GM23248 (cell line): ENCODE measurements around the gene CES4A. TPM values are rescaled to one million over a fixed set of nuclear protein-coding genes. Genes with fewer than 3 reads are reported as not detected.

Experiments used
- DNase-seq: peaks from one replicate; pipeline ENCODE4 v3.0.0-alpha.2; 2015
- H2AFZ ChIP-seq: fragments of 200-600 bp; sonication (generic); 2 replicates; pipeline ENCODE4 v1.6.1; 2016; ENCODE audit warnings: antibody characterized with exemption
- H3F3A ChIP-seq: fragments of 200-600 bp; sonication (generic); 2 replicates; pipeline ENCODE4 v1.6.1; 2016; ENCODE audit warnings: mild to moderate bottlenecking, antibody characterized with exemption, mixed run types; ENCODE audit not compliant: insufficient read depth
- H3K27ac ChIP-seq: fragments of 200-600 bp; sonication (generic); 2 replicates; pipeline ENCODE4 v1.5.1; 2016; ENCODE audit warnings: mild to moderate bottlenecking
- H3K27me3 ChIP-seq: fragments of 200-600 bp; sonication (generic); replicated peaks from 2 replicates; pipeline ENCODE4 v1.6.1; 2016; ENCODE audit warnings: mild to moderate bottlenecking; ENCODE audit not compliant: insufficient read depth
- H3K36me3 ChIP-seq: fragments of 200-600 bp; sonication (generic); 2 replicates; pipeline ENCODE4 v1.6.1; 2016; ENCODE audit warnings: low read depth, mild to moderate bottlenecking
- H3K4me1 ChIP-seq: fragments of 200-600 bp; sonication (generic); 2 replicates; pipeline ENCODE4 v1.6.1; 2016; ENCODE audit warnings: mild to moderate bottlenecking; ENCODE audit not compliant: insufficient read depth
- H3K4me2 ChIP-seq: fragments of 200-600 bp; sonication (generic); one replicate; pipeline ENCODE4 v1.6.1; 2016; ENCODE audit warnings: mild to moderate bottlenecking; ENCODE audit not compliant: unreplicated experiment
- H3K4me3 ChIP-seq: fragments of 200-600 bp; sonication (generic); 2 replicates; pipeline ENCODE4 v1.5.1; 2016; ENCODE audit warnings: mild to moderate bottlenecking
- H3K79me2 ChIP-seq: fragments of 200-600 bp; sonication (generic); 2 replicates; pipeline ENCODE4 v1.6.1; 2016; ENCODE audit warnings: mild to moderate bottlenecking; ENCODE audit not compliant: insufficient read depth
- H3K9ac ChIP-seq: fragments of 200-600 bp; sonication (generic); 2 replicates; pipeline ENCODE4 v1.6.1; 2016; ENCODE audit warnings: mild to moderate bottlenecking
- H3K9me2 ChIP-seq: fragments of 200-600 bp; sonication (generic); 2 replicates; pipeline ENCODE4 v1.6.1; 2016; ENCODE audit warnings: mixed run types, mild to moderate bottlenecking, moderate library complexity; ENCODE audit not compliant: insufficient read depth
- H3K9me3 ChIP-seq: fragments of 200-600 bp; sonication (generic); one replicate; pipeline ENCODE4 v1.6.1; 2017; ENCODE audit warnings: low read depth
- H4K20me1 ChIP-seq: fragments of 200-600 bp; sonication (generic); 2 replicates; pipeline ENCODE4 v1.6.0; 2016; ENCODE audit not compliant: insufficient read depth
- EZH2 ChIP-seq: fragments of 200-600 bp; sonication (generic); IDR thresholded peaks from 2 replicates; pipeline ENCODE4 v1.6.1; 2018; ENCODE audit warnings: antibody characterized with exemption, mild to moderate bottlenecking; ENCODE audit not compliant: insufficient read depth, poor library complexity, severe bottlenecking
- EZH2phosphoT487 ChIP-seq: fragments of 200-600 bp; sonication (generic); IDR thresholded peaks from 2 replicates; pipeline ENCODE4 v1.6.1; 2018; ENCODE audit warnings: antibody characterized with exemption, moderate library complexity, mild to moderate bottlenecking, low read depth; ENCODE audit not compliant: insufficient read depth
- WGBS, 2 experiments: methylation state at CpG; one replicate each; pipeline ENCODE4 v1.1.6; 2015 to 2017; ENCODE audit warnings: low lambda C conversion rate in 2 of 2, low coverage in 1 of 2; ENCODE audit errors: missing lambda C conversion rate in 2 of 2; 5-methylcytosine and 5-hydroxymethylcytosine counted together
- in situ Hi-C: fragments of 300-500 bp; cut with MboI; formaldehyde crosslinking; loops from 2 replicates; pipeline ENCODE4 v1.15.0; 2020
- polyA plus RNA-seq: library from polyadenylated mRNA; unstranded; fragments of >200 nt; fragmentation: Nextera tagmentation; extraction: Ambion mirVana; gene quantifications from 2 replicates; pipeline ENCODE4 v1.2.1, GENCODE V29; 2016
- total RNA-seq: library from RNA; depleted of rRNA; stranded (reverse); fragments of >200 nt; shearing (Covaris generic); gene quantifications from 2 replicates; pipeline ENCODE4 v1.2.3, GENCODE V29; 2014

CES4A gene
- total and polyA plus RNA-seq, 2 experiments from 2014 or later = 4.5 to 5.0 TPM

DNA sequence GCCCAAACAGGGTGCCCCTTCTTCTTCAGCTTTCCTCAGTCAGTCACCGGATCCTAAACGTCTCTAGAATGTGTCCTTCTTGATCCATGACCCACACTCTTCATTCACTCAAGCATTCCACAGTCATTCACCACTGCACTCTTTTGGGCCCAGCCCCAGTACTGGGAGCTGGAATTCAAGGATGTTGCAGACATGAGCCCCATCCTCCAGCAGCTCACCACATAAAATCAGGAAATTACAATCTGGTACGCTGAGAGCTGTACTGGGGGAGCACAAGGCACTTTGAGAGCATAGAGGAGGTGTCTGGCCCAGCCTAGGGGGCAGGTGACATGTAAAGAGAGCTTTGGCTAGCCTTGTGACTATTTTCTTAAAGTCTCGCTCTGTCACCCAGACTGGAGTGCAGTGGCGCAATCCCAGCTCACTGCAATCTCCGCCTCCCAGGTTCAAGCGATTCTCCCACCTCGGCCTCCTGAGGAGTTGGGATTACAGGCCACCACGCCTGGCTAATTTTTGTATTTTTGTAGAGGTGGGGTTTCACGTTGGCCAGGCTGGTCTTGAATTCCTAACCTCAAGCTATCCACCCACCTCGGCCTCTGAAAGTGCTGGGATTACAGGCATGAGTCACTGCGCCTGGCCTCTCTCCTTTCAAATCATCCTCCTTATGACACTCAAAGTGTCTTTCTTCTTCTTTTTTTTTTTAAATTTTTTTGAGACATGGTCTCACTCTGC lies 18.7 kb downstream of the CES4A start:
- Histone ChIP-seq H3K4me3 (no peak overlapping the region), H3F3A (peaks cover 5% of the 10 kb centered on the region; the same call in 1 of the 2 replicates), H3K4me1 (peaks cover 10% of the 10 kb centered on the region), H3K4me2 (no peak overlapping the region), H3K9me3 (no peaks in the 10 kb centered on the region), H3K79me2 (no peaks in the 10 kb centered on the region), H4K20me1 (no peaks in the 10 kb centered on the region), H3K36me3 (no peaks in the 10 kb centered on the region), H3K9me2 (no peaks in the 10 kb centered on the region), H3K27me3 (no peaks in the 10 kb centered on the region), H3K9ac (no peak overlapping the region), H2AFZ (no peak overlapping the region), H3K27ac (no peak overlapping the region)
- no peak for TF ChIP-seq EZH2
- no peak for TF ChIP-seq EZH2phosphoT487
- DNase-seq = peak; percentile 38
- 76 to 79% methylated on average over 12 of the region's 12 CpGs for WGBS, 2 experiments
- in situ Hi-C loops = no loop called here

DNA sequence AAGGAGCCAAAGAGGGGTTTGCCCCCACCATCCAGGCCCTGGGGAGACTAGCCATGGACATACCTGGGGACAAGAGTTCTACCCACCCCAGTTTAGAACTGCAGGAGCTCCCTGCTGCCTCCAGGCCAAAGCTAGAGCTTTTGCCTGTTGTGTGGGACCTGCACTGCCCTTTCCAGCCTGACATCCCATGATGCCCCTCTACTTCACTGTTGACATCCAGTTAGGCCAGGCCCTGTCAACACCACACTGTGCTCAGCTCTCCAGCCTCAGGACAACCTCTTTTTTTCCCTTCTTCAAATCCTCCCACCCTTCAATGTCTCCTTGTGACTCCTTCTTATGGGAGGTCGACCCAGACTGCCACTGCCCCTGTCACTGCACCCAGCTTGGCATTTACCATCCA lies 20.8 kb downstream of the CES4A start:
- H4K20me1 ChIP-seq = no peaks in the 10 kb centered on the region
- TF ChIP-seq EZH2 (no peak), EZH2phosphoT487 (no peak)
- peaks cover 10% of the 10 kb centered on the region for H3K4me1 ChIP-seq
- no peak overlapping the region for H3K27ac ChIP-seq
- in situ Hi-C loops = no loop called here
- no peak overlapping the region for H3K9ac ChIP-seq
- WGBS, 2 experiments = 58 to 69% methylated on average over 1 of the region's 1 CpG
- DNase-seq = no peak
- H2AFZ ChIP-seq = no peak overlapping the region
- H3K79me2 ChIP-seq = no peaks in the 10 kb centered on the region
- H3K9me3 ChIP-seq = no peaks in the 10 kb centered on the region
- no peaks in the 10 kb centered on the region for H3K36me3 ChIP-seq
- peaks cover 5% of the 10 kb centered on the region; the same call in 1 of the 2 replicates for H3F3A ChIP-seq
- no peaks in the 10 kb centered on the region for H3K9me2 ChIP-seq
- no peak overlapping the region for H3K4me2 ChIP-seq
- no peak overlapping the region for H3K4me3 ChIP-seq
- H3K27me3 ChIP-seq = no peaks in the 10 kb centered on the region

DNA sequence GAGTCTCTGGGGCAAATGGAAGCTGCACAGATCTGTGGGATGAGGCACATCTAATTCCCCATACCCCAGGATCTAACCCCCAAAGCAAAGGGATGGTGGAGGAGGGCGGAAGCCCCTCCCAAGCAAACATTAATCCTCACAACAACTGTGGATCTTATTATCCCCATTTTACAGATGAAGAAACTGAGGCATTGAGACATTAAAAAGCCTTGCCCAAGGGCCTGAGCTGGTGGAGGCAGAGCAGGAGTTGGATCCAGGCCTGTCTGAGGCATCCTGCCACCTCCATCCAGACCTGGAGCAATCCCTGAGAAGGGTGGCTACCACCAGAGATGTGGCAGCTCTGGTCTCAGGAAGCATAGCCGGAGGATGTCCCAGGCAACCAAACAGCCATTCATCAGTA lies 22.9 kb downstream of the CES4A start:
- Histone ChIP-seq H3F3A (peaks cover 13% of the 10 kb centered on the region; the same call in 1 of the 2 replicates), H3K36me3 (no peaks in the 10 kb centered on the region), H2AFZ (no peak overlapping the region), H3K9me3 (no peaks in the 10 kb centered on the region), H3K9me2 (no peaks in the 10 kb centered on the region), H3K4me2 (no peak overlapping the region), H3K79me2 (no peaks in the 10 kb centered on the region), H3K4me1 (peaks cover 10% of the 10 kb centered on the region), H3K9ac (no peak overlapping the region), H3K27ac (no peak overlapping the region), H3K27me3 (no peaks in the 10 kb centered on the region), H3K4me3 (no peak overlapping the region), H4K20me1 (no peaks in the 10 kb centered on the region)
- no peak for DNase-seq
- in situ Hi-C loops = no loop called here
- WGBS, 2 experiments = 91 to 93% methylated on average over 2 of the region's 2 CpGs
- TF ChIP-seq EZH2 (no peak), EZH2phosphoT487 (no peak)

DNA sequence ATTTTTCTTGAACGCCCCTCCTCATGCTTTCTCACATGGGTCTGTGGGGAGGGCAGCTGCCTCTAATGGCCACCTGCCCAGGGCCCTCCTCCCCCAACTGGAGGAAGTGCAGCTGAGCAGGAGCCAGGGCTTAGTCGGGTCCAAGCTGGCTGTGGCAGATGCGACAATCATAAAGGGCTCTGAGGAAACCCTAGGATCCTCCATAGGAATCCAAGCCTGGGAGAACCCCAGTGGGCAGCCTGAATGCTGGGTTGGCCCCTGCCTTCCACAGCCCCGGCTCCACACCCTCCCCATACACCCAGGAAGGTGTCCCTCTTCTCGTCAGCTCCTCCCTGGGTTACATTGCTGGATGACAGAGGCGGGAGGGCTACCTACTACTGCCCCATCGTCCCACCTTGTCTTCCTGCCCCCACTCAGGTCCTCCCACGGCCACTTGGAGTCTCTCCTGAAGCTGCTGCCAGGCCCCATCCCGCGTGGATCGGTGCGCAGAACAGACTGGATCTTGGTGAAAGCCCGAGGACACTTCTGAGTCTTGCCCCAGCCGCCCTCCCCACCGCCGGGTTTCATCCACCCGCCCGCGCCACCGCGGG lies 24.9 kb downstream of the CES4A start:
- 9 to 11% methylated on average over 21 of the region's 21 CpGs for WGBS, 2 experiments
- H3K4me3 ChIP-seq = peak overlapping the region; percentile 70
- no peak for TF ChIP-seq EZH2phosphoT487
- TF ChIP-seq EZH2 = no peak
- in situ Hi-C loops = no loop called here
- peak overlapping the region; percentile 83 for H3K4me2 ChIP-seq
- no peaks in the 10 kb centered on the region for H3K36me3 ChIP-seq
- H3F3A ChIP-seq = peaks cover 8% of the 10 kb centered on the region; the same call in 1 of the 2 replicates
- no peaks in the 10 kb centered on the region for H3K9me2 ChIP-seq
- no peaks in the 10 kb centered on the region for H4K20me1 ChIP-seq
- H3K79me2 ChIP-seq = no peaks in the 10 kb centered on the region
- H3K9me3 ChIP-seq = no peaks in the 10 kb centered on the region
- no peak for DNase-seq
- H3K27ac ChIP-seq = no peak overlapping the region
- H3K27me3 ChIP-seq = no peaks in the 10 kb centered on the region
- H2AFZ ChIP-seq = peak overlapping the region; percentile 86
- no peaks in the 10 kb centered on the region for H3K4me1 ChIP-seq
- peak overlapping the region; percentile 65 for H3K9ac ChIP-seq
